GM21717 (cell line): Measurements from ENCODE around the gene DDX49.

Experiments used
- ATAC-seq: cut with Tn5 transposase; IDR thresholded peaks from one replicate; pipeline ENCODE4 v1.9.1; 2021; ENCODE audit warnings: mild to moderate bottlenecking, moderate library complexity; ENCODE audit not compliant: unreplicated experiment

Gene DDX49

GRCh38 chr19:18919086-18919899, at the start of gene DDX49, which contains the start of gene COPE:
Gene DDX49 (plus strand): TSS chr19:18919715. CDS start chr19:18919742, 27 bp downstream.
Gene COPE (minus strand): TSS chr19:18919387. CDS start chr19:18919348, 39 bp downstream.
- ATAC-seq = peak; percentile 75

- no peak for ATAC-seq
Observed at GRCh38 chr19:18869781-18870530, 49.6 kb upstream of the DDX49 start.

GRCh38 chr19:18870531-18871172, 48.9 kb upstream of the DDX49 start:
- ATAC-seq = no peak

- no peak for ATAC-seq
Observed at GRCh38 chr19:18871543-18871942, 48.0 kb upstream of the DDX49 start.

- no peak for ATAC-seq
Observed at GRCh38 chr19:18875726-18876125, 43.8 kb upstream of the DDX49 start.

- ATAC-seq = no peak
Observed at GRCh38 chr19:18876865-18877264, 42.6 kb upstream of the DDX49 start.

- no peak for ATAC-seq
Observed at GRCh38 chr19:18878058-18878797, 41.3 kb upstream of the DDX49 start.

GRCh38 chr19:18878858-18879578, 40.5 kb upstream of the DDX49 start:
- ATAC-seq = no peak

GRCh38 chr19:18879579-18880373, 39.7 kb upstream of the DDX49 start:
- ATAC-seq = no peak

- ATAC-seq = no peak
Observed at GRCh38 chr19:18881491-18881890, 38.0 kb upstream of the DDX49 start.

GRCh38 chr19:18883526-18884304, 35.8 kb upstream of the DDX49 start:
- no peak for ATAC-seq

- no peak for ATAC-seq
Observed at GRCh38 chr19:18886972-18887371, 32.5 kb upstream of the DDX49 start.

- no peak for ATAC-seq
Observed at GRCh38 chr19:18889949-18890745, 29.4 kb upstream of the DDX49 start.

- ATAC-seq = no peak
Observed at GRCh38 chr19:18893587-18894253, 25.8 kb upstream of the DDX49 start.

GRCh38 chr19:18894254-18895037, 25.1 kb upstream of the DDX49 start:
- no peak for ATAC-seq

- no peak for ATAC-seq
Observed at GRCh38 chr19:18895038-18895823, 24.3 kb upstream of the DDX49 start.
